Neural cell (in vitro differentiated cells): ENCODE measurements around the gene SIAE. TPM values are rescaled to one million over a fixed set of nuclear protein-coding genes. Genes with fewer than 3 reads are reported as not detected.
A peak's percentile ranks its signal among the peaks of the same experiment; 100 is the strongest.

Experiments used
- H2AFZ ChIP-seq: fragments of 200-600, 300-800 bp; sonication (generic), shearing (Covaris generic); 2 replicates; pipeline ENCODE4 v1.6.0; 2014; ENCODE audit warnings: low read depth, mild to moderate bottlenecking, antibody characterized with exemption, low read length, moderate library complexity
- H3F3A ChIP-seq: fragments of 200-600 bp; shearing (Covaris generic); 2 replicates; pipeline ENCODE4 v1.6.1; 2016; ENCODE audit warnings: mild to moderate bottlenecking, moderate library complexity, mixed read lengths, antibody characterized with exemption, low read length; ENCODE audit not compliant: insufficient read depth, poor library complexity, severe bottlenecking
- H3K27ac ChIP-seq: fragments of 200-600, 300-800 bp; sonication (generic), shearing (Covaris generic); 2 replicates; pipeline ENCODE4 v1.5.1; 2014; ENCODE audit warnings: mild to moderate bottlenecking, low read length, moderate library complexity
- H3K27me3 ChIP-seq: fragments of 300-800, 200-600 bp; sonication (generic), shearing (Covaris generic); 2 replicates; pipeline ENCODE4 v1.6.0; 2014; ENCODE audit warnings: mild to moderate bottlenecking, low read depth, low read length, moderate library complexity; ENCODE audit not compliant: insufficient read depth
- H3K36me3 ChIP-seq: fragments of 300-800, 200-600 bp; sonication (generic), shearing (Covaris generic); 2 replicates; pipeline ENCODE4 v1.5.1; 2014; ENCODE audit warnings: mild to moderate bottlenecking, antibody characterized with exemption, low read length, moderate library complexity; ENCODE audit not compliant: insufficient read depth
- H3K4me2 ChIP-seq: fragments of 300-800, 200-600 bp; sonication (generic), shearing (Covaris generic); 2 replicates; pipeline ENCODE4 v1.6.0; 2014; ENCODE audit warnings: mild to moderate bottlenecking, low read length
- H3K4me3 ChIP-seq: fragments of 300-800, 200-600 bp; sonication (generic), shearing (Covaris generic); 2 replicates; pipeline ENCODE4 v1.5.1; 2014; ENCODE audit warnings: mild to moderate bottlenecking, low read length, moderate library complexity
- H3K79me2 ChIP-seq: fragments of 200-600 bp; shearing (Covaris generic); replicated peaks from 2 replicates; pipeline ENCODE4 v1.6.0; 2014; ENCODE audit warnings: mild to moderate bottlenecking, low read length, moderate library complexity; ENCODE audit not compliant: insufficient read depth
- H3K9ac ChIP-seq: fragments of 300-800, 200-600 bp; sonication (generic), shearing (Covaris generic); 2 replicates; pipeline ENCODE4 v1.6.1; 2016; ENCODE audit warnings: mild to moderate bottlenecking, low read length, mixed read lengths
- H3K9me2 ChIP-seq: fragments of 200-600 bp; shearing (Covaris generic); 2 replicates; pipeline ENCODE4 v1.6.1; 2016; ENCODE audit warnings: mild to moderate bottlenecking, low read length, mixed read lengths; ENCODE audit not compliant: insufficient read depth
- H3K9me3 ChIP-seq: fragments of 200-600, 300-800 bp; sonication (generic), shearing (Covaris generic); 2 replicates; pipeline ENCODE4 v1.6.1; 2016; ENCODE audit warnings: mild to moderate bottlenecking, mixed run types, low read length, moderate library complexity, mixed read lengths
- H4K20me1 ChIP-seq: fragments of 200-600 bp; shearing (Covaris generic); 2 replicates; pipeline ENCODE4 v1.6.1; 2016; ENCODE audit warnings: mild to moderate bottlenecking, mixed run types; ENCODE audit not compliant: insufficient read depth
- CTCF ChIP-seq: fragments of 450-650 bp; IDR thresholded peaks from 2 replicates; pipeline ENCODE4 v1.5.1; 2014; ENCODE audit warnings: antibody characterized with exemption, mild to moderate bottlenecking, moderate library complexity; ENCODE audit not compliant: poor library complexity, severe bottlenecking
- EP300 ChIP-seq: fragments of 450-650 bp; conservative IDR thresholded peaks from 2 replicates; pipeline ENCODE4 v1.6.1; 2014; ENCODE audit warnings: antibody characterized with exemption, mild to moderate bottlenecking, moderate library complexity; ENCODE audit not compliant: poor library complexity, severe bottlenecking
- EZH2 ChIP-seq: fragments of 200-600, 300-800 bp; shearing (Covaris generic), sonication (generic); IDR thresholded peaks from 2 replicates; pipeline ENCODE4 v1.6.1; 2014; ENCODE audit warnings: antibody characterized with exemption, low read length, borderline replicate concordance, mild to moderate bottlenecking; ENCODE audit not compliant: insufficient read depth, poor library complexity, severe bottlenecking
- MXI1 ChIP-seq: fragments of 450-650 bp; conservative IDR thresholded peaks from 2 replicates; pipeline ENCODE4 v1.6.1; 2014; ENCODE audit warnings: antibody characterized with exemption, mild to moderate bottlenecking; ENCODE audit not compliant: poor library complexity, severe bottlenecking
- POLR2AphosphoS5 ChIP-seq: IDR thresholded peaks from 2 replicates; pipeline ENCODE4 v1.6.1; 2012
- RAD21 ChIP-seq: fragments of 450-650 bp; conservative IDR thresholded peaks from 2 replicates; pipeline ENCODE4 v1.6.1; 2014; ENCODE audit warnings: antibody characterized with exemption, mild to moderate bottlenecking, moderate library complexity
- SMC3 ChIP-seq: fragments of 450-650 bp; conservative IDR thresholded peaks from 2 replicates; pipeline ENCODE4 v1.6.1; 2014; ENCODE audit warnings: antibody characterized with exemption, mild to moderate bottlenecking, moderate library complexity; ENCODE audit not compliant: poor library complexity
- TAF1 ChIP-seq: IDR thresholded peaks from 2 replicates; pipeline ENCODE4 v1.6.1; 2012; ENCODE audit warnings: low read depth
- polyA plus RNA-seq: library from polyadenylated mRNA; depleted of rRNA; stranded (reverse); fragments of >200 nt; gene quantifications from 2 replicates; pipeline ENCODE4 v1.2.3, GENCODE V29; 2014
- TF ChIP-seq, protein P1 (sequence below): IDR thresholded peaks from 2 replicates; pipeline ENCODE4 v1.6.1; 2012; ENCODE audit warnings: borderline replicate concordance

Gene SIAE
- polyA plus RNA-seq, 1 donor from 2014 or later: 4.0 TPM

- Histone ChIP-seq H3K9me2 (no peaks in the 10 kb centered on the region), H3K4me3 (peak overlapping the region; percentile 69), H3F3A (no peaks in the 10 kb centered on the region), H3K36me3 (no peaks in the 10 kb centered on the region), H3K9ac (no peak overlapping the region), H3K4me2 (peak overlapping the region; percentile 5), H3K27ac (no peak overlapping the region), H3K9me3 (no peaks in the 10 kb centered on the region), H2AFZ (no peak overlapping the region), H3K27me3 (peaks cover 21% of the 10 kb centered on the region), H4K20me1 (no peaks in the 10 kb centered on the region), H3K79me2 (no peaks in the 10 kb centered on the region)
- no peak for TF ChIP-seq TAF1
These were observed 1.0 kb upstream of the SIAE start for GRCh38 chr11:124674571-124674970.

DNA sequence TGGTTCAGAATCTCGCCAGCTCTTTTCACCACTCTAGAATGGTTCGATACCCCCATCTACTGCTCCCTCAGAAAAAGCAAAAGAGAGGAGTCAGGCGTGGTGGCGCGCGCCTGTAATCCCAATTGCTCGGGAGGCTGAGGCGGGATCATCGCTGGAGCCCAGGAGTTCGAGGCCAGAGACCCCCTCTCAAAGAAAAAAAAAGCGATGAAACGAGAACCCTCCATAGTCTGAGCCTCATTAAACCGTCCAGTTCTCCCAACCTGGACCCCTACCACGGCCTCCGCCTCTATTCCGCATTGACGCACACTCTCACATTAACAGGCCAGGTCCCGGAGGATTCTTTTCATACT lies 604 bp upstream of the SIAE start:
- Histone ChIP-seq H3K9me3 (no peaks in the 10 kb centered on the region), H3K4me3 (peak overlapping the region; percentile 69), H2AFZ (no peak overlapping the region), H3K9ac (peak overlapping the region; percentile 65), H4K20me1 (no peaks in the 10 kb centered on the region), H3K9me2 (no peaks in the 10 kb centered on the region), H3K27ac (peak overlapping the region; percentile 10), H3K79me2 (no peaks in the 10 kb centered on the region), H3F3A (no peaks in the 10 kb centered on the region), H3K36me3 (no peaks in the 10 kb centered on the region), H3K27me3 (peaks cover 21% of the 10 kb centered on the region), H3K4me2 (peak overlapping the region; percentile 5)
- TF ChIP-seq SMC3 (no peak), EZH2 (no peak), CTCF (no peak), EP300 (no peak)
- TF ChIP-seq, protein P1, sequence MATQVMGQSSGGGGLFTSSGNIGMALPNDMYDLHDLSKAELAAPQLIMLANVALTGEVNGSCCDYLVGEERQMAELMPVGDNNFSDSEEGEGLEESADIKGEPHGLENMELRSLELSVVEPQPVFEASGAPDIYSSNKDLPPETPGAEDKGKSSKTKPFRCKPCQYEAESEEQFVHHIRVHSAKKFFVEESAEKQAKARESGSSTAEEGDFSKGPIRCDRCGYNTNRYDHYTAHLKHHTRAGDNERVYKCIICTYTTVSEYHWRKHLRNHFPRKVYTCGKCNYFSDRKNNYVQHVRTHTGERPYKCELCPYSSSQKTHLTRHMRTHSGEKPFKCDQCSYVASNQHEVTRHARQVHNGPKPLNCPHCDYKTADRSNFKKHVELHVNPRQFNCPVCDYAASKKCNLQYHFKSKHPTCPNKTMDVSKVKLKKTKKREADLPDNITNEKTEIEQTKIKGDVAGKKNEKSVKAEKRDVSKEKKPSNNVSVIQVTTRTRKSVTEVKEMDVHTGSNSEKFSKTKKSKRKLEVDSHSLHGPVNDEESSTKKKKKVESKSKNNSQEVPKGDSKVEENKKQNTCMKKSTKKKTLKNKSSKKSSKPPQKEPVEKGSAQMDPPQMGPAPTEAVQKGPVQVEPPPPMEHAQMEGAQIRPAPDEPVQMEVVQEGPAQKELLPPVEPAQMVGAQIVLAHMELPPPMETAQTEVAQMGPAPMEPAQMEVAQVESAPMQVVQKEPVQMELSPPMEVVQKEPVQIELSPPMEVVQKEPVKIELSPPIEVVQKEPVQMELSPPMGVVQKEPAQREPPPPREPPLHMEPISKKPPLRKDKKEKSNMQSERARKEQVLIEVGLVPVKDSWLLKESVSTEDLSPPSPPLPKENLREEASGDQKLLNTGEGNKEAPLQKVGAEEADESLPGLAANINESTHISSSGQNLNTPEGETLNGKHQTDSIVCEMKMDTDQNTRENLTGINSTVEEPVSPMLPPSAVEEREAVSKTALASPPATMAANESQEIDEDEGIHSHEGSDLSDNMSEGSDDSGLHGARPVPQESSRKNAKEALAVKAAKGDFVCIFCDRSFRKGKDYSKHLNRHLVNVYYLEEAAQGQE: no peak

DNA sequence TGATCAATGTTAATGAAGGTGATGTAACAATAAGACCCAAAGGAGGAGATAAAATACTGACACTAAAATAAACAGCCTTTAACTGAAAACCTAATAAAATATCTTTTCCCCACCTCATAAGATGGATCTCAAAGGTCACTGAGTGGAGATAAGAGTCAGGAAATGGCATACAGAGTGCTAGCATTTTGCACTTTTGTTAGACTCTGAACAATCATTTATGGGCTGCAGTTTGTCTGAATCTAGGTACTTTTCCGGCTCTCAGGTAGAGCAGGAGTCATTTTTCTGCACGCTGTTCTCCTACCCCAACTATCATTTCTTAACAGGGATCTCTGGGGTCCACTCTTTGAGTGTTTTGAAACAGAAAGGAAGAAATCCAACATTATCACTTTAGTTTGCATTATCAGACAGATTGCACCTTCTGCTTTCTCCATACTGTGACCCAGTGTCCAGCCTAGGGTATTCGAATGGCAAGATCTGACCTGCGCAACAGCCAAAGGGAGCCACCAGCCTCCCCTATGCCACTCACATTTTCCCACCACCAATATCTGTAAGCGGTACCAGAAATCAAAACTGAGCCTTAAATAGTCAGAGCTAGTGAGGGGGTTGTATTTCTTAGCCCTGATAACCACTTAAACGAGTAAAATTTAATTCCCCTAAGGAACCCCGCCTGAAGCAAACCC lies 863 bp downstream of the SIAE start:
- no peak overlapping the region for H3K9ac ChIP-seq

More for the DNA sequence above, 863 bp downstream of the SIAE start:
- no peaks in the 10 kb centered on the region for H3K36me3 ChIP-seq
- no peak for TF ChIP-seq MXI1
- no peak for TF ChIP-seq EP300
- TF ChIP-seq, protein P1: no peak
- no peak for TF ChIP-seq EZH2
- TF ChIP-seq RAD21: no peak
- no peak for TF ChIP-seq POLR2AphosphoS5
- TF ChIP-seq CTCF: no peak
- no peak for TF ChIP-seq TAF1
- no peak for TF ChIP-seq SMC3
- no peak overlapping the region for H3K27ac ChIP-seq
- peak overlapping the region; percentile 69 for H3K4me3 ChIP-seq
- no peak overlapping the region for H2AFZ ChIP-seq
- peaks cover 21% of the 10 kb centered on the region for H3K27me3 ChIP-seq
- H3F3A ChIP-seq: no peaks in the 10 kb centered on the region
- no peaks in the 10 kb centered on the region for H3K9me2 ChIP-seq
- no peaks in the 10 kb centered on the region for H3K79me2 ChIP-seq
- H4K20me1 ChIP-seq: no peaks in the 10 kb centered on the region
- H3K9me3 ChIP-seq: no peaks in the 10 kb centered on the region
- H3K4me2 ChIP-seq: peak overlapping the region; percentile 38
